IMR-90 (cell line): ENCODE measurements around the gene HRAS. TPM values are rescaled to one million over a fixed set of nuclear protein-coding genes. Genes with fewer than 3 reads are reported as not detected.

ENCODE experiments used
- ATAC-seq: fragments of 200-7000 bp; cut with Tn5 transposase; 2 replicates; pipeline ENCODE4 v1.9.1; 2020; ENCODE audit warnings: low read depth, mild to moderate bottlenecking, moderate library complexity
- BruUV-seq: library from RNA; stranded (reverse); fragments of 400-500 nt; replicated peaks from 2 replicates; lab custom pipeline; 2021; lab: Mats Ljungman, UMichigan
- CTCF ChIA-PET: fragments of 300-600 bp; formaldehyde crosslinking; extraction: SDS; loops from one replicate; lab custom pipeline; 2021; ENCODE audit warnings: antibody characterized with exemption; lab: Yijun Ruan, JAX
- POLR2A ChIA-PET: fragments of 300-600 bp; sonication (Branson Sonifier 250); formaldehyde crosslinking; loops from one replicate; lab custom pipeline; 2022; ENCODE audit warnings: antibody characterized with exemption; ENCODE audit not compliant: unreplicated experiment; lab: Charles Lee
- DNase-seq: peaks from one replicate; pipeline ENCODE4 v3.0.0; 2013
- H2AFZ ChIP-seq: replicated peaks from 2 replicates; pipeline ENCODE3; 2013; ENCODE audit warnings: low read length, mild to moderate bottlenecking; ENCODE audit not compliant: poor library complexity
- H2AK5ac ChIP-seq: 2 replicates; pipeline ENCODE4 v1.6.1; 2013; ENCODE audit warnings: low read depth, low read length, inconsistent platforms
- H2AK9ac ChIP-seq: replicated peaks from 2 replicates; pipeline ENCODE3; 2013; ENCODE audit warnings: mild to moderate bottlenecking, low read depth, low read length, moderate library complexity; ENCODE audit not compliant: poor library complexity
- H2BK120ac ChIP-seq: 2 replicates; pipeline ENCODE4 v1.6.1; 2013; ENCODE audit warnings: low read depth, low read length, inconsistent platforms
- H2BK15ac ChIP-seq: 3 replicates; pipeline ENCODE4 v1.6.1; 2013; ENCODE audit warnings: low read depth, low read length, inconsistent platforms
- H2BK20ac ChIP-seq: 2 replicates; pipeline ENCODE4 v1.6.1; 2013; ENCODE audit warnings: low read depth, mild to moderate bottlenecking, inconsistent platforms, low read length, moderate library complexity
- H2BK5ac ChIP-seq: 2 replicates; pipeline ENCODE4 v1.6.1; 2013; ENCODE audit warnings: mild to moderate bottlenecking, low read depth, low read length, inconsistent platforms; ENCODE audit not compliant: poor library complexity, severe bottlenecking
- H3K14ac ChIP-seq: replicated peaks from 2 replicates; pipeline ENCODE4 v1.6.1; 2013; ENCODE audit warnings: low read depth, low read length, inconsistent platforms
- H3K18ac ChIP-seq: 2 replicates; pipeline ENCODE4 v1.6.1; 2013; ENCODE audit warnings: low read depth, low read length, control low read depth
- H3K23ac ChIP-seq: 2 replicates; pipeline ENCODE4 v1.6.1; 2013; ENCODE audit warnings: low read depth, low read length, inconsistent platforms
- H3K27ac ChIP-seq: 2 replicates; pipeline ENCODE4 v1.5.1; 2013; ENCODE audit warnings: mild to moderate bottlenecking, control low read depth, low read length; ENCODE audit not compliant: insufficient read depth
- H3K27me3 ChIP-seq: 2 replicates; pipeline ENCODE4 v1.6.1; 2013; ENCODE audit warnings: low read length; ENCODE audit not compliant: control insufficient read depth, insufficient read depth
- H3K36me3 ChIP-seq: 2 replicates; pipeline ENCODE4 v1.6.1; 2013; ENCODE audit warnings: low read length, mixed read lengths; ENCODE audit not compliant: control insufficient read depth, insufficient read depth
- H3K4ac ChIP-seq: 2 replicates; pipeline ENCODE4 v1.6.1; 2013; ENCODE audit warnings: low read depth, low read length, inconsistent platforms
- H3K4me1 ChIP-seq: 2 replicates; pipeline ENCODE4 v1.6.1; 2013; ENCODE audit warnings: low read length, mixed read lengths; ENCODE audit not compliant: control insufficient read depth, insufficient read depth
- H3K4me2 ChIP-seq: 2 replicates; pipeline ENCODE4 v1.6.1; 2013; ENCODE audit warnings: low read depth, mild to moderate bottlenecking, control low read depth, low read length, moderate library complexity
- H3K4me3 ChIP-seq: 2 replicates; pipeline ENCODE4 v1.5.1; 2013; ENCODE audit warnings: low read depth, mild to moderate bottlenecking, control low read depth, low read length, moderate library complexity; ENCODE audit not compliant: insufficient read depth
- H3K56ac ChIP-seq: 2 replicates; pipeline ENCODE4 v1.6.1; 2013; ENCODE audit warnings: low read length, inconsistent platforms; ENCODE audit not compliant: insufficient read depth; ENCODE audit errors: extremely low read depth
- H3K79me1 ChIP-seq, 2 experiments: 2 replicates each; pipeline ENCODE4 v1.6.1; 2013; ENCODE audit warnings: low read length in 2 of 2, inconsistent platforms in 1 of 2, low read depth in 1 of 2
- H3K9ac ChIP-seq: 2 replicates; pipeline ENCODE4 v1.6.1; 2013; ENCODE audit warnings: low read depth, low read length, control low read depth
- H3K9me1 ChIP-seq: 2 replicates; pipeline ENCODE4 v1.6.1; 2013; ENCODE audit warnings: low read length, inconsistent platforms; ENCODE audit not compliant: insufficient read depth
- H3K9me3 ChIP-seq: 2 replicates; pipeline ENCODE4 v1.6.1; 2013; ENCODE audit warnings: low read length; ENCODE audit not compliant: control insufficient read depth, insufficient read depth
- H4K20me1 ChIP-seq: 2 replicates; pipeline ENCODE4 v1.6.1; 2013; ENCODE audit warnings: low read length, inconsistent platforms; ENCODE audit not compliant: insufficient read depth
- H4K5ac ChIP-seq: 2 replicates; pipeline ENCODE4 v1.6.1; 2013; ENCODE audit warnings: mild to moderate bottlenecking, low read depth, low read length, control low read depth
- H4K8ac ChIP-seq, 2 experiments: 2 replicates each; pipeline ENCODE4 v1.6.1; 2013; ENCODE audit warnings: low read depth in 2 of 2, low read length in 2 of 2, control low read depth in 1 of 2, inconsistent platforms in 1 of 2
- H4K91ac ChIP-seq: 2 replicates; pipeline ENCODE4 v1.6.1; 2013; ENCODE audit warnings: low read depth, low read length, inconsistent platforms; ENCODE audit not compliant: insufficient read depth
- BHLHE40 ChIP-seq: fragments of 150-350 bp; IDR thresholded peaks from 2 replicates; pipeline ENCODE4 v1.6.1; 2016; ENCODE audit warnings: mild to moderate bottlenecking, low read depth, low read length
- CEBPB ChIP-seq: IDR thresholded peaks from 2 replicates; pipeline ENCODE4 v1.6.1; 2012; ENCODE audit warnings: low read depth, low read length, improper control_type of control experiment
- CHD1 ChIP-seq: IDR thresholded peaks from 2 replicates; pipeline ENCODE4 v1.6.1; 2012; ENCODE audit warnings: low read depth, low read length, improper control_type of control experiment
- CTCF ChIP-seq: conservative IDR thresholded peaks from 2 replicates; pipeline ENCODE4 v1.5.1; 2012; ENCODE audit warnings: mild to moderate bottlenecking, low read depth, low read length, improper control_type of control experiment
- FOS ChIP-seq: fragments of 150-350 bp; IDR thresholded peaks from 2 replicates; pipeline ENCODE4 v1.6.1; 2016; ENCODE audit warnings: low read depth, low read length
- MAFK ChIP-seq: IDR thresholded peaks from 2 replicates; pipeline ENCODE4 v1.6.1; 2012; ENCODE audit warnings: low read depth, low read length, improper control_type of control experiment
- MAZ ChIP-seq: IDR thresholded peaks from 2 replicates; pipeline ENCODE4 v1.6.1; 2012; ENCODE audit warnings: low read depth, mild to moderate bottlenecking, low read length, improper control_type of control experiment, moderate library complexity, borderline replicate concordance
- MXI1 ChIP-seq: IDR thresholded peaks from 2 replicates; pipeline ENCODE4 v1.6.1; 2012; ENCODE audit warnings: low read depth, mild to moderate bottlenecking, low read length, moderate library complexity, borderline replicate concordance
- RAD21 ChIP-seq: IDR thresholded peaks from 2 replicates; pipeline ENCODE4 v1.6.1; 2012; ENCODE audit warnings: low read length, improper control_type of control experiment
- RCOR1 ChIP-seq: IDR thresholded peaks from 2 replicates; pipeline ENCODE4 v1.6.1; 2012; ENCODE audit warnings: mild to moderate bottlenecking, low read length, improper control_type of control experiment; ENCODE audit not compliant: insufficient replicate concordance
- RFX5 ChIP-seq: IDR thresholded peaks from 2 replicates; pipeline ENCODE4 v1.8.0; 2012; ENCODE audit warnings: low read depth, mild to moderate bottlenecking, low read length, moderate library complexity
- SMC3 ChIP-seq: fragments of 150-350 bp; IDR thresholded peaks from 2 replicates; pipeline ENCODE4 v1.6.1; 2016; ENCODE audit warnings: low read depth, mild to moderate bottlenecking, antibody characterized with exemption, low read length, moderate library complexity
- WGBS, 2 experiments: methylation state at CpG; one replicate each; pipeline versions ENCODE4 v1.1.5 to v1.1.7; 2013; ENCODE audit warnings: missing lambda C conversion rate in 2 of 2; ENCODE audit not compliant: insufficient read length in 1 of 2; ENCODE audit errors: extremely low coverage in 2 of 2; 5-methylcytosine and 5-hydroxymethylcytosine counted together
- dilution Hi-C: fragments of 300-500 bp; cut with HindIII; formaldehyde crosslinking; loops from one replicate; pipeline ENCODE4 v1.14.3; 2018; ENCODE audit warnings: low sequenced_read_pairs; ENCODE audit not compliant: unreplicated experiment
- in situ Hi-C: fragments of 300-500 bp; cut with MboI; formaldehyde crosslinking; loops from 3 replicates; pipeline ENCODE4 v1.14.3; 2019; ENCODE audit warnings: low sequenced_read_pairs, inconsistent platforms, mixed read lengths
- intact Hi-C: fragments of 100-400 bp; cut with micrococcal nuclease; formaldehyde crosslinking; loops from 2 replicates; pipeline ENCODE4 v1.10.0; 2022
- polyA plus RNA-seq, 3 experiments: library from polyadenylated mRNA; depleted of rRNA; stranded (reverse); fragments of >200 nt; gene quantifications; 2 replicates each; pipeline ENCODE4 v1.2.3, GENCODE V29; 2012; ENCODE audit warnings: low replicate concordance in 1 of 3
- total RNA-seq: library from RNA; depleted of rRNA; stranded (reverse); fragments of >200 nt; gene quantifications from 2 replicates; pipeline ENCODE4 v1.2.3, GENCODE V29; 2012
- TF ChIP-seq, protein P1 (sequence below): fragments of 150-350 bp; IDR thresholded peaks from 2 replicates; pipeline ENCODE4 v1.6.1; 2016; ENCODE audit warnings: low read depth, mild to moderate bottlenecking, low read length, moderate library complexity, borderline replicate concordance
- TF ChIP-seq, protein P2 (sequence below): fragments of 150-350 bp; IDR thresholded peaks from 2 replicates; pipeline ENCODE4 v1.6.1; 2017; ENCODE audit warnings: mild to moderate bottlenecking, antibody characterized with exemption, low read length, low read depth

Gene HRAS
- total and polyA plus RNA-seq, 2 of the 4 experiments (the other 2 are of a cell fraction): 108 to 123 TPM

DNA sequence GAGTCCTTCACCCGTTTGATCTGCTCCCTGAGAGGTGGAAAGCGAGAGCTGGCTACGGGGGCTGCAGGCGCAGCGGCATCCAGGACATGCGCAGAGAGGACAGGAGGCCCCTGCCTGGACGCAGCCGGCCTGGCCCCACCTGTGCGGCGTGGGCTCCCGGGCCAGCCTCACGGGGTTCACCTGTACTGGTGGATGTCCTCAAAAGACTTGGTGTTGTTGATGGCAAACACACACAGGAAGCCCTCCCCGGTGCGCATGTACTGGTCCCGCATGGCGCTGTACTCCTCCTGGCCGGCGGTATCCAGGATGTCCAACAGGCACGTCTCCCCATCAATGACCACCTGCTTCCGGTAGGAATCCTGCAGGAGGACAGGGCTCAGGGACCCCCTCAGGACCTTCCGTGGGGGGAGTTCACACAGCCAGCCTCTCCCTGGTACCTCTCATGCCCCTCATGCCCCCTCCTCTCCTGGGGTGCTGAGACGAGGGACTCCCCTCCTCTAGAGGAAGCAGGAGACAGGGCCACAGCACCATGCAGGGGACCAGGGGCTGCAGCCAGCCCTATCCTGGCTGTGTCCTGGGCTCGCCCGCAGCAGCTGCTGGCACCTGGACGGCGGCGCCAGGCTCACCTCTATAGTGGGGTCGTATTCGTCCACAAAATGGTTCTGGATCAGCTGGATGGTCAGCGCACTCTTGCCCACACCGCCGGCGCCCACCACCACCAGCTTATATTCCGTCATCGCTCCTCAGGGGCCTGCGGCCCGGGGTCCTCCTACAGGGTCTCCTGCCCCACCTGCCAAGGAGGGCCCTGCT is 1.6 kb downstream of the HRAS start:
- peak overlapping the region; percentile 39; the same call in 1 of the 2 replicates for H2AK5ac ChIP-seq
- dilution Hi-C loops: no loop called here
- no peak overlapping the region for H3K56ac ChIP-seq
- peak overlapping the region; percentile 91 for H3K4me2 ChIP-seq
- no peaks in the 10 kb centered on the region for H3K27me3 ChIP-seq
- ATAC-seq (no peak), DNase-seq (no peak)
- BruUV-seq: TSS peak; percentile 82
- H3K9me3 ChIP-seq: no peaks in the 10 kb centered on the region
- H3K23ac ChIP-seq: no peak overlapping the region; the same call in 1 of the 2 replicates
- 98% methylated on average over 34 of the region's 37 CpGs; no CpG with 5 or more reads in 1 of the 2 experiments for WGBS, 2 experiments
- peak overlapping the region; percentile 32 for H2AFZ ChIP-seq
- no peak overlapping the region for H2BK15ac ChIP-seq
- ChIA-PET CTCF (no interaction called here), POLR2A (no interaction called here)
- no peak overlapping the region; the same call in 1 of the 2 replicates for H3K9ac ChIP-seq
- H3K4me1 ChIP-seq: peaks cover 16% of the 10 kb centered on the region
- intact Hi-C loops: no loop called here
- H2BK20ac ChIP-seq: no peak overlapping the region
- H3K4me3 ChIP-seq: peak overlapping the region; percentile 95; the same call in 1 of the 2 replicates
- no peak overlapping the region for H4K5ac ChIP-seq
- peaks cover 3 to 26% of the 10 kb centered on the region in 2 experiments; a peak in 3 of 4 replicates for H3K79me1 ChIP-seq
- H2AK9ac ChIP-seq: peak overlapping the region; percentile 98
- H3K18ac ChIP-seq: no peak overlapping the region
- H4K8ac ChIP-seq: no peak overlapping the region
- peak overlapping the region; percentile 36; the same call in 1 of the 2 replicates for H3K4ac ChIP-seq
- H2BK5ac ChIP-seq: no peak overlapping the region
- peaks cover 24% of the 10 kb centered on the region for H4K20me1 ChIP-seq
- H3K27ac ChIP-seq: no peak overlapping the region
- no peak overlapping the region for H4K91ac ChIP-seq
- H3K9me1 ChIP-seq: peaks cover 3% of the 10 kb centered on the region; the same call in 1 of the 2 replicates
- no peak overlapping the region for H3K14ac ChIP-seq
- in situ Hi-C loops: no loop called here
- H2BK120ac ChIP-seq: no peak overlapping the region
- peaks cover 24% of the 10 kb centered on the region; the same call in 1 of the 2 replicates for H3K36me3 ChIP-seq
- TF ChIP-seq, protein P1, sequence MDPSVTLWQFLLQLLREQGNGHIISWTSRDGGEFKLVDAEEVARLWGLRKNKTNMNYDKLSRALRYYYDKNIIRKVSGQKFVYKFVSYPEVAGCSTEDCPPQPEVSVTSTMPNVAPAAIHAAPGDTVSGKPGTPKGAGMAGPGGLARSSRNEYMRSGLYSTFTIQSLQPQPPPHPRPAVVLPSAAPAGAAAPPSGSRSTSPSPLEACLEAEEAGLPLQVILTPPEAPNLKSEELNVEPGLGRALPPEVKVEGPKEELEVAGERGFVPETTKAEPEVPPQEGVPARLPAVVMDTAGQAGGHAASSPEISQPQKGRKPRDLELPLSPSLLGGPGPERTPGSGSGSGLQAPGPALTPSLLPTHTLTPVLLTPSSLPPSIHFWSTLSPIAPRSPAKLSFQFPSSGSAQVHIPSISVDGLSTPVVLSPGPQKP: no peak
- TF ChIP-seq RAD21 (no peak), MAZ (no peak), RCOR1 (no peak), MAFK (no peak), CTCF (no peak), RFX5 (no peak), CHD1 (no peak), MXI1 (no peak), BHLHE40 (no peak), SMC3 (no peak), FOS (no peak), CEBPB (no peak)
- TF ChIP-seq, protein P2, sequence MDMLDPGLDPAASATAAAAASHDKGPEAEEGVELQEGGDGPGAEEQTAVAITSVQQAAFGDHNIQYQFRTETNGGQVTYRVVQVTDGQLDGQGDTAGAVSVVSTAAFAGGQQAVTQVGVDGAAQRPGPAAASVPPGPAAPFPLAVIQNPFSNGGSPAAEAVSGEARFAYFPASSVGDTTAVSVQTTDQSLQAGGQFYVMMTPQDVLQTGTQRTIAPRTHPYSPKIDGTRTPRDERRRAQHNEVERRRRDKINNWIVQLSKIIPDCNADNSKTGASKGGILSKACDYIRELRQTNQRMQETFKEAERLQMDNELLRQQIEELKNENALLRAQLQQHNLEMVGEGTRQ: no peak
